ENCODE results near the gene KRTAP3-2.

KRTAP3-2 gene

GRCh38 chr17:40974366-40974765 lies 25.3 kb downstream of the KRTAP3-2 start:
- in situ Hi-C loops (cut with HindIII; ENCODE audit: low sequenced_read_pairs) = no loop called here

DNA sequence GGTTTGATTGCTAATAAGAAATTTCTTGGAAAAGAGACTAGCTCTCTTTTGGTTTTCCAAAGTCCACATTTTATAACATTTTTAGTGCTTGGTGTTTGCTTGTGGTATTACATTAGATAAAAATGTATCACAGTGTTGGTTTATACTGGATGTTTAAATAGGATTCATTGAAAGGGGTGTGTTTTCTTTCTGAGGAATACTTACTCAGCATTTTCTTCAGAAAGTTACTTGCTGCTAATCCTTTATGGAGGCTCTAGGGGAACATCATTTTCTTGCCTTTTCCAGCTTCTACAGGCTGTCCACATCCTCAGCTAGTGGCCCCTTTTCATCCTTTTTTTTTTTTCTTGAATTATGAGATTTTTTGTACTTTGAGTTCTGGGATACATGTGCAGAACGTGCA lies 32.1 kb downstream of the KRTAP3-2 start:
- in situ Hi-C loops (cut with HindIII; ENCODE audit: low sequenced_read_pairs) = no loop called here

DNA sequence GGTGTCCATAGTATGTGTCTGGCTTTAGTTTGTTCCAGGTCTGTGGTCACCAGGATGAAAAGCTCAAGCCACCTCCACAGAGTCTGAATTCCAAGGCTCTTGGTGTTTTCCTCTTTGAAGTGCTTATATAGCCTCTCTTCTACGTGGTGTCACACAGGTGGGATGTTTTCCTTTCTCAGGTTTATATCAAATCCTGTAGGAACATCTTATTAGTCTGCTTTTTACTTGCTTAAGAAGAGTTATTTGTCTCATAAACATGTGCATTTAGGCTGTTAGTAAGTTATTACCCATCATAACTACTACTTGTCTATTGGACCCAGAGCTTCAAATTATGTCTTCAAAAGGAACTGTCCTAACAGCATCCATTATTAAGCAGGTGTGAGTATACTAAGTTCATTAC lies 32.9 kb downstream of the KRTAP3-2 start, which contains the start of gene KRT39:
TSS of gene KRT39 (minus strand) at position 101 of the 400 bp plus-strand sequence. CDS start at position 9, 92 bp downstream.
- in situ Hi-C loops (cut with HindIII; ENCODE audit: low sequenced_read_pairs) = no loop called here

DNA sequence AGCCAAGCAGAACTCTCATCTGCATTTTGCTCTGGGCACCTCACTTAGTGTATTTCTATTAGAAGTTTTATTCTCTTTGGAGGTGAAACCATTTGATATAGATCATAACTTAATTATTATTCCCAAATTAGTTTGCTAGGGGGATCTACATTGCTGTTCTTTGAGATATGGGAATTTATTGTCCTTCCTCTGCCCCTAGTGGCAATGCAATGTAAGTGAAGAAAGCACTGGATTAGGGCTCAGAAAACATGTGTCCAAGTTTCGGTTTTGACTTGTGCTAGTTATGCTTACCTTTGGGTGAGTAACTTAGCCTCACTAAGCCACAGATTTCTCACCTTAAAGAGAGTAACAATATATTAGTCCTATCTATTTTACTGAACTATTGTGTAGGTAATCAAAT lies 35.9 kb downstream of the KRTAP3-2 start:
- in situ Hi-C loops (cut with HindIII; ENCODE audit: low sequenced_read_pairs) = no loop called here

GRCh38 chr17:40962059-40962561 lies 37.6 kb downstream of the KRTAP3-2 start:
- in situ Hi-C loops (cut with HindIII; ENCODE audit: low sequenced_read_pairs) = no loop called here

DNA sequence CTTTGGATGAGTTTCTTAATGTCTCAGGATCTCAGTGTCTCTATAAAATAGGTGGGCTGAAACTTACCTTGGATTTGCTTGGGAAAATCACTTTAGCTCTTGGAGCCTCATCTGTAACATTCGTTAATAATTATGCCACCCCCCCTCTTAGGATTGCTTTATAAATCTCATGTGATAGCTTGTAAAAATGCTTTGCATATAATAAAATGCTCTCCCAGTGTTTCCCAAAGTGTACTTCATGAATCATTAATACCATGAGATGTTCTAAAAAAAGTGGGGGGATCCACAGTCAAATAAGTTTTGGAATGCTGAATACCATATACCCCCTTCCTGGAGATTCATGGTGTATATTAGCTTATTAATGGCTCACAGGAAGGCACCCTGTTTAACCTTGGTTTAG lies 38.1 kb downstream of the KRTAP3-2 start:
- in situ Hi-C loops (cut with HindIII; ENCODE audit: low sequenced_read_pairs) = no loop called here

- in situ Hi-C loops (cut with HindIII; ENCODE audit: low sequenced_read_pairs) = no loop called here
Measured at GRCh38 chr17:40960144-40960543, 39.6 kb downstream of the KRTAP3-2 start.

DNA sequence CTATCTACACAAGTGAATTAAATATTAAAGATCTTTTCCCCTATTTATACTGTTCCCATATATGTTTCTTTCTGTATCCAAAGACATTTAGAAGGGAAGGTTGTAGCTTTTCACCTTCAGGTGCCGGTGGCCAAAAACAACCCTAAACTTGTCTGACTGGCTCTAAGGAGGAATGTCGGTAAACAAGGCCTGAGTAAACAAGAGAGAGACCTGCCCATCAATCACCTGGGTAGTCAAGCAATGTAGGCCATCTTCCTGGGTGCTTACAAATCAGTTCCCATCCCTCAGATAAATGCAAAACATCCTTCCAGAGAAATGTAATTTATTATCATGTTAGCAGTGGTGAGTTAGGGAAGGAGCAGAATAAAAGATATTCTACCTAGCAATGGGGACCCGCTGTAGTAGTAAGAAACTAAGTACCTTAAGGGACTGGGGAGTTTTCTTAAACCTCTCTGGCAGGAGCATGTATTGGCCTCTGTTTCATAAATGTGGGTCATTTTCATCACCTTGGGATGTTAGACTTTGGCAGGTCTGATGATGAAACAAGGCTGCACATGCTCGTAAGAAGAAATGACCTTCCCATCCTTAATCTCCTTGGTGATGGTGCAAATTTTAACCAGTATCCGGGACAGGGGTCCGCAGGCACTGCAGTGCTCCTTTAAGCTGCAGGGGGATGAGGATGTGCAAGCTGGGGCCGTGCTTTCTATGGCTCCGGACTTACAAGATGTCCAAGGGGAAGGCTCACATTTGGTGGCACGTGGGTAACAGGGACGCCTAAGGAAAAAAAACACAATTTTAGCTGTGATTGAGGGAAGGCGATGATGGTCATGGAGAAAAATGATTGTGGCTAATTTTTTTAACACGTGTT lies 41.4 kb downstream of the KRTAP3-2 start:
- in situ Hi-C loops (cut with HindIII; ENCODE audit: low sequenced_read_pairs) = no loop called here

DNA sequence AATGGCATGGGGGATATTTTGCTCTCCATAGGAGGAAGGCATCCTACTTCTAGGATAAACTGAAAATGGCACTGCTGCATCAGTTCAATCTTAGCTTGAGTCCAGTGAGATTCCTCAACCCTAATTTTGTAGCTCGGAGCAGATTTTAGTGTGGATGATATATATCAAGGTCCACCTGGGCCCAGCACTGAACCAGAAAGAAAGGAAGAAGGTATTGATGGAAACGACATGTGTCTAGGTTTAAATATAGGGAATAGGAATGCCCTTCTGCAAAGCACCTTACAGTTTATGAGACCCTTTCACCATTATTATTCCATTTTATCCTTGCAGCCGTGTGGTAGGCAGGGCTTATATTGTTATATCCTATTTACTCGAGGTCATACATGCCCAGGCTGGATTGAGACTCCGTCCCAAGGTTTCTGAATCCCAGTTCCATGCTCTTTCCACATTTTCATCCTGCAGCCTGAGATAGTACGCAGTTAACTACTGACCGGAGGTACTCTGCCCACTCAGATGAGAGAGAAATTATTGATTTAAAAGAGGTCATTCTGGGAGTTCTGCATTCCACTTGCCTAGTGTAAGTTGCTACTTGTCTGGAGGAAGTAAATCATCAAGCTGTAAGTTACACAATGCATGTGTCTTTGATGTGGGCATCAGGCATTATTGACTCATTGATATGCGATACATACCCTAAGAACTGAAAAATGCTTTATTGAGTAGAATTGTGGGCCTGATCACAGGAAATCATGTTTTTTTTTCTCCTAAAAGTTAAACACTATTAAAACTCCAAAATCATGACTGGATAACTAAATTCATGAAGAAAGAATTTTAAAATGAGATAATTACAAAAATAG lies 43.1 kb downstream of the KRTAP3-2 start:
- in situ Hi-C loops (cut with HindIII; ENCODE audit: low sequenced_read_pairs) = no loop called here

DNA sequence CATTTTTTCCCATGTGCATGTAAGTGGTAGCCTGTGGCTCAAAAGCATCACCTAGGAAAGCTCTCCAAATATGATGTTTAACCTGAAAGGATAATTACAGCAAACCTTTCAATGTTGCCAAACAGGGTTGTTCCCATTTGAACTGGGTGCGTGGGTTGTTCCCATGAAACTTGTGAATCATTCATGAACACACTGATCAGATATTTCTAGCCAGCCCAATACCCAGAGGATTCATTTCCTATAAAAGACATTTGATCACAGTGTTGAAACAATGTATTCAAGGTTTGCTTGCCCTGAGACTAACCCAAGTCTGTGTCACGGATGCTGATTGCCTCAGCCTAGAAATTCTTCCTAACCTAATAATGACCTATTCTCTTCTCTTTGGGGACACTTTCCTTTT lies 45.8 kb downstream of the KRTAP3-2 start:
- in situ Hi-C loops (cut with HindIII; ENCODE audit: low sequenced_read_pairs) = no loop called here

- in situ Hi-C loops (cut with HindIII; ENCODE audit: low sequenced_read_pairs) = no loop called here
Measured at GRCh38 chr17:40952661-40953060, 47.0 kb downstream of the KRTAP3-2 start.

DNA sequence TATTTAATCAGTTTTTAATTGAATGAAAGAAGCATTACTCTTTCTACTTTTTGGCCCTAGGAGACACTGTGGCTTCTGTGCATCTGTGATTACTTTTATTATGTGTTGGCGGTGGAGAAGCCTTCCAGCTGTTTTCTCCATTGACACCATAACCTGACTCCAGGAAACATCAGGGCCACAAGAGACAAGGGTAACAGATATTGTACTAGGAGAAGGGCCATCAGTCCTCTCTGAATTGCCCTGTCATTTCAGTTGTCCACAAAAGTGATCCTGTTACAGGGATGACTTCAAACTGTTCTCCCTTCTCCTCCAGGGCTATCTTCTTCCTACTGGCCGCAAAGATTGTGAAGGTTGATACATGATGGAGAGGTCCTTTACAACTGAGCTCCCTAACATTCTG lies 47.6 kb downstream of the KRTAP3-2 start:
- in situ Hi-C loops (cut with HindIII; ENCODE audit: low sequenced_read_pairs) = no loop called here

DNA sequence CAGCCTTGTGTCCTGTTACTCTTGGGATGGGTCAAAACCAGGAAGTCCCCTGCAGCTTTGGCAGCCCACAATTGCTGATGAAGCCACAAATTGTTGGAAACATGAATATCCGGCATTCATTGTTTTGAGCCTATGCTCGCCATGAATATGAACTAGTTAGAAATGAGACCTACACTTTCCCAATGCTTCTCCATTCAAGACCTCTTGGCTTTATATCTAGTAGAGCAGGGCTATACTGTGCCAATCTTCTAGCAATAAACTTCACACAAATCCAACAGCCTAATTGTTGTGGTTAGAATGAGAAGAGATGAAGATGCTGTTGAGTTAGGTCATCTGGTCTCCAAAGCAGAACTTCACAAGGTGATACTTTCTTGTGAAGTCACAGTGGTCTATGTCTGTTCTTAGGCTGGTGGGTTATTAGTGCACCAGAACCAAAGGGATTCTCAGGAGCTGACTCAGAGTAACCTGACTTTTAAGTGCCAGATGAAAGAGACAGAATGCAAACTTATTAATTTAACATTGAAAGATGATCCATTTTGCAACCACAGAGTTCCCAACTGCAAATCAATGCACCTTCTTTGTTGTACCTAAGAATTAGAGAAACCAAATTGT lies 48.6 kb downstream of the KRTAP3-2 start:
- in situ Hi-C loops (cut with HindIII; ENCODE audit: low sequenced_read_pairs) = no loop called here

GRCh38 chr17:40950176-40950575 lies 49.5 kb downstream of the KRTAP3-2 start:
- in situ Hi-C loops (cut with HindIII; ENCODE audit: low sequenced_read_pairs) = no loop called here

DNA sequence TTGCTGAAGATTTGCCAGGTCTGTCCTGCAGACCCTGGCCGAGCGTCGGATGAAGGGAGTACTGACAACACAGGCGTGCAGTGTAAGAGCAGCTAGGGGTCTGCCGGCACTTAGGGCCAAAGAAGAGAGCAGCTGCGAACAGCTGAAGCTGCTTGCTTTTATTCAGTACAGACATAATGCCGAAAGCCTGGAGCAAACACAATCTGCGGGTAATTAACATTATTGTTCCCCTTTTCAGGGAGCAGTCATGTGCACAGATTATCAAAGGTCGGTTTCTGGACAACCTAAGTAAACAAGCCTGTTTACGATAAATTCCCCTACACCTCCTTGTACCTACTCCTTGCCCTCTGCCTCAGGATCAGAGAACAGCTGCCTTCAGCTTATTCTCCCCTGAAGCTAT lies 50.3 kb downstream of the KRTAP3-2 start:
- in situ Hi-C loops (cut with HindIII; ENCODE audit: low sequenced_read_pairs) = no loop called here

Data from endothelial cell of hepatic sinusoid (primary cell).